NB4 (cell line): ENCODE measurements around the gene ALPK3.

ENCODE experiments used
- MYC ChIP-seq: IDR thresholded peaks from 2 replicates; pipeline ENCODE4 v1.6.1; 2011; ENCODE audit warnings: low read depth, low read length
- POLR2A ChIP-seq: IDR thresholded peaks from 2 replicates; pipeline ENCODE4 v1.6.1; 2011; ENCODE audit warnings: mild to moderate bottlenecking; ENCODE audit not compliant: insufficient read length; ENCODE audit errors: extremely low read depth
- TF ChIP-seq, protein P1 (sequence below): IDR thresholded peaks from one replicate; pipeline ENCODE4 v1.5.1; 2012; ENCODE audit warnings: low read depth, low read length
- TF ChIP-seq, protein P2 (sequence below): IDR thresholded peaks from 2 replicates; pipeline ENCODE4 v1.6.1; 2011; ENCODE audit warnings: low read depth, low read length

DNA sequence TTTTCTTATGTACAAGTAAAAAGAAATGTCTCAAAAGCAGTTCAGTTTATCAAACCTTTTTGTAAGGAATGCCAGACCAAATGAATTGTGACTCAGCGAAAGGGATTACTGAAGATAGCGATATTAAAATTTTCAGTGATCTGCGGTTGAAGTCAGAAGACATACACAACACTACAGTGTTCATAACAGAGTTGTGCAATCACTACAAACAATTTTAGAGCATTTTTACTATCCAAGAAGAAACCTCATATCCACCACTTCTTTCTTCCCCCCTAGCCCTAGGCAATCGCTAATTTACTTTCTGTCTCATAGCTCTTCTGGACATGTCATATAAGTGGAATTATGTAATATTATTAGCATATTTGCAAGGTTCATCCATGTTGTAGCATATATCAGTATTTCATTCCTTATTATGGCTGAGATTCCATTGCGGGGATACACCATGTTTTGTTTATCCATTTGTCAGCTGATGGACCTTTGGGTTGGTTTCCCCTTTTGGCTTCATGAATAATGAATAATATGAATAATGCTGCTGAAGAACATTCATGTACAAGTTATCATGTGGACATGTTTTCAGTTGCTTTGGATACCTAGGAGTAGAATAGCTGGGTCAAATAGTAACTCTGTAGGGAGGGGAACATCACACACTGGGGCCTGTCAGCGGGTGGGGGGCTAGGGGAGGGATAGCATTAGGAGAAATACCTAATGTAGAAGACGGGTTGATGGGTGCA lies 23.6 kb upstream of the ALPK3 start:
- TF ChIP-seq, protein P1, sequence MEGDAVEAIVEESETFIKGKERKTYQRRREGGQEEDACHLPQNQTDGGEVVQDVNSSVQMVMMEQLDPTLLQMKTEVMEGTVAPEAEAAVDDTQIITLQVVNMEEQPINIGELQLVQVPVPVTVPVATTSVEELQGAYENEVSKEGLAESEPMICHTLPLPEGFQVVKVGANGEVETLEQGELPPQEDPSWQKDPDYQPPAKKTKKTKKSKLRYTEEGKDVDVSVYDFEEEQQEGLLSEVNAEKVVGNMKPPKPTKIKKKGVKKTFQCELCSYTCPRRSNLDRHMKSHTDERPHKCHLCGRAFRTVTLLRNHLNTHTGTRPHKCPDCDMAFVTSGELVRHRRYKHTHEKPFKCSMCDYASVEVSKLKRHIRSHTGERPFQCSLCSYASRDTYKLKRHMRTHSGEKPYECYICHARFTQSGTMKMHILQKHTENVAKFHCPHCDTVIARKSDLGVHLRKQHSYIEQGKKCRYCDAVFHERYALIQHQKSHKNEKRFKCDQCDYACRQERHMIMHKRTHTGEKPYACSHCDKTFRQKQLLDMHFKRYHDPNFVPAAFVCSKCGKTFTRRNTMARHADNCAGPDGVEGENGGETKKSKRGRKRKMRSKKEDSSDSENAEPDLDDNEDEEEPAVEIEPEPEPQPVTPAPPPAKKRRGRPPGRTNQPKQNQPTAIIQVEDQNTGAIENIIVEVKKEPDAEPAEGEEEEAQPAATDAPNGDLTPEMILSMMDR = no peak
- TF ChIP-seq POLR2A (no peak), MYC (no peak)
- TF ChIP-seq, protein P2, sequence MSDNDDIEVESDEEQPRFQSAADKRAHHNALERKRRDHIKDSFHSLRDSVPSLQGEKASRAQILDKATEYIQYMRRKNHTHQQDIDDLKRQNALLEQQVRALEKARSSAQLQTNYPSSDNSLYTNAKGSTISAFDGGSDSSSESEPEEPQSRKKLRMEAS = no peak
